Natural killer cell (primary cell): ENCODE results near the gene GPR156. TPM values are rescaled to one million over a fixed set of nuclear protein-coding genes. Genes with fewer than 3 reads are reported as not detected.

ENCODE experiments used
- ATAC-seq, 3 donors: fragments of 150-1000 bp in 2 of 3; fragments of 200-7000 bp in 1 of 3; cut with Tn5 transposase; 1 replicate in 1 of 3; 2 replicates in 2 of 3; pipeline ENCODE4 v1.10.0; 2021; ENCODE audit warnings: mild to moderate bottlenecking in 2 of 3, moderate library complexity in 2 of 3
- DNase-seq, 2 donors: peaks; one replicate each; pipeline versions ENCODE4 v3.0.0 to v3.0.0-alpha.2; 2013 to 2021; ENCODE audit warnings: mixed read lengths in 1 of 2
- H3K27ac ChIP-seq: one replicate; pipeline ENCODE4 v1.5.1; 2013; ENCODE audit warnings: mild to moderate bottlenecking, low read length
- H3K27me3 ChIP-seq: one replicate; pipeline ENCODE4 v1.6.1; 2013; ENCODE audit warnings: low read length; ENCODE audit not compliant: control insufficient read depth, insufficient read depth
- H3K36me3 ChIP-seq: one replicate; pipeline ENCODE4 v1.6.1; 2013; ENCODE audit warnings: low read length; ENCODE audit not compliant: control insufficient read depth, insufficient read depth
- H3K4me1 ChIP-seq: one replicate; pipeline ENCODE4 v1.6.1; 2013; ENCODE audit warnings: low read length; ENCODE audit not compliant: control insufficient read depth, insufficient read depth
- H3K4me3 ChIP-seq: one replicate; pipeline ENCODE4 v1.5.1; 2013; ENCODE audit warnings: low read length
- H3K9me3 ChIP-seq: one replicate; pipeline ENCODE4 v1.6.1; 2013; ENCODE audit warnings: low read length; ENCODE audit not compliant: control insufficient read depth, insufficient read depth
- H3K27ac Mint-ChIP-seq, 2 donors: one replicate each; pipeline ENCODE4 v1.8.0; 2022; ENCODE audit warnings: mild to moderate bottlenecking in 2 of 2, mixed read lengths in 2 of 2, moderate library complexity in 1 of 2
- H3K27me3 Mint-ChIP-seq, 2 donors: one replicate each; pipeline ENCODE4 v1.8.0; 2022; ENCODE audit warnings: low read depth in 2 of 2, mixed read lengths in 2 of 2
- H3K36me3 Mint-ChIP-seq: one replicate; pipeline ENCODE4 v1.8.0; 2022; ENCODE audit warnings: mixed read lengths
- H3K4me1 Mint-ChIP-seq, 2 donors: one replicate each; pipeline ENCODE4 v1.8.0; 2022; ENCODE audit warnings: mixed read lengths in 2 of 2
- H3K4me3 Mint-ChIP-seq: one replicate; pipeline ENCODE4 v1.8.0; 2022; ENCODE audit warnings: mild to moderate bottlenecking, moderate library complexity, mixed read lengths
- H3K9me3 Mint-ChIP-seq, 2 donors: one replicate each; pipeline ENCODE4 v1.8.0; 2022; ENCODE audit warnings: mixed read lengths in 2 of 2
- CTCF ChIP-seq: fragments of 200-600 bp; IDR thresholded peaks from one replicate; pipeline ENCODE4 v1.8.0; 2022; ENCODE audit warnings: antibody characterized with exemption
- WGBS: methylation state at CpG from one replicate; pipeline ENCODE4 v1.1.7; 2013; ENCODE audit warnings: missing lambda C conversion rate; ENCODE audit not compliant: insufficient coverage; 5-methylcytosine and 5-hydroxymethylcytosine counted together
- intact Hi-C: fragments of 100-400 bp; cut with micrococcal nuclease; formaldehyde crosslinking; loops from one replicate; pipeline ENCODE4 v1.14.2; 2022
- total RNA-seq, 4 donors: library from RNA; stranded (reverse); fragments of 120-200 nt in 1 of 4; gene quantifications; one replicate each; pipeline versions ENCODE4 v1.2.3 to v1.2.4, GENCODE V29; 2013 to 2022

Gene GPR156
- under 1 TPM in 2 of 3 donors, not detected in 1; 0.18 to 0.75 TPM for total RNA-seq
- total RNA-seq (2013): 0.05 TPM

GRCh38 chr3:120284747-120285507 lies at the start of gene GPR156:
GPR156 (minus strand) TSS chr3:120285222; CDS start chr3:120244098, 41,124 bp downstream.
- peaks cover 3% of the 10 kb centered on the region for H3K4me1 ChIP-seq
- H3K27me3 Mint-ChIP-seq: peaks cover 41 to 48% of the 10 kb centered on the region in 2 donors
- no peaks in the 10 kb centered on the region for H3K4me1 Mint-ChIP-seq
- no peaks in the 10 kb centered on the region for H3K9me3 Mint-ChIP-seq
- TF ChIP-seq CTCF: no peak
- no peak within 1 kb of the TSS for H3K4me3 Mint-ChIP-seq
- no peak within 1 kb of the TSS for H3K27ac Mint-ChIP-seq
- no peak within 1 kb of the TSS for H3K4me3 ChIP-seq
- no peak within 1 kb of the TSS for H3K27ac ChIP-seq
- no peaks in the 10 kb centered on the region for H3K9me3 ChIP-seq
- H3K36me3 ChIP-seq: no peaks in the 10 kb centered on the region
- intact Hi-C loops: no loop called here
- peaks cover 15% of the 10 kb centered on the region for H3K27me3 ChIP-seq
- WGBS: 4% methylated on average over 70 of the region's 72 CpGs
- ATAC-seq (no peak), DNase-seq (no peak)
- H3K36me3 Mint-ChIP-seq: no peaks in the 10 kb centered on the region

GRCh38 chr3:120332646-120333045 lies 47.6 kb upstream of the GPR156 start:
- peaks cover 56% of the 10 kb centered on the region for H3K36me3 ChIP-seq
- Mint-ChIP-seq H3K36me3 (peaks cover 13% of the 10 kb centered on the region), H3K4me3 (no peak overlapping the region), H3K4me1 (peaks cover 9 to 10% of the 10 kb centered on the region in 2 donors), H3K27me3 (no peaks in the 10 kb centered on the region), H3K27ac (no peak overlapping the region), H3K9me3 (no peaks in the 10 kb centered on the region)
- no peak for TF ChIP-seq CTCF
- H3K4me3 ChIP-seq: no peak overlapping the region
- H3K27me3 ChIP-seq: no peaks in the 10 kb centered on the region
- no peak for DNase-seq
- no peaks in the 10 kb centered on the region for H3K9me3 ChIP-seq
- WGBS: over 99% methylated on average over 7 of the region's 8 CpGs
- no peak for ATAC-seq
- no peak overlapping the region for H3K27ac ChIP-seq
- no peaks in the 10 kb centered on the region for H3K4me1 ChIP-seq
- intact Hi-C loops: no loop called here

GRCh38 chr3:120331076-120331475 lies 46.1 kb upstream of the GPR156 start:
- no peaks in the 10 kb centered on the region for H3K27me3 Mint-ChIP-seq
- Histone ChIP-seq H3K4me1 (no peaks in the 10 kb centered on the region), H3K9me3 (no peaks in the 10 kb centered on the region), H3K4me3 (no peak overlapping the region), H3K36me3 (peaks cover 57% of the 10 kb centered on the region), H3K27me3 (no peaks in the 10 kb centered on the region), H3K27ac (no peak overlapping the region)
- H3K4me1 Mint-ChIP-seq: peaks cover 5 to 8% of the 10 kb centered on the region in 2 donors
- intact Hi-C loops: no loop called here
- peaks cover 13% of the 10 kb centered on the region for H3K36me3 Mint-ChIP-seq
- H3K9me3 Mint-ChIP-seq: no peaks in the 10 kb centered on the region
- no peak for TF ChIP-seq CTCF
- 100% methylated on average over 1 of the region's 2 CpGs for WGBS
- no peak overlapping the region for H3K4me3 Mint-ChIP-seq
- DNase-seq: no peak
- ATAC-seq: no peak
- no peak overlapping the region for H3K27ac Mint-ChIP-seq

- Mint-ChIP-seq H3K4me1 (no peaks in the 10 kb centered on the region), H3K27ac (no peak overlapping the region), H3K9me3 (no peaks in the 10 kb centered on the region), H3K36me3 (no peaks in the 10 kb centered on the region), H3K4me3 (no peak overlapping the region), H3K27me3 (no peaks in the 10 kb centered on the region)
- WGBS: no CpG with 5 or more reads among the region's 2 CpGs
- DNase-seq (no peak), ATAC-seq (no peak)
- Histone ChIP-seq H3K4me1 (no peaks in the 10 kb centered on the region), H3K9me3 (no peaks in the 10 kb centered on the region), H3K27ac (no peak overlapping the region), H3K27me3 (no peaks in the 10 kb centered on the region), H3K4me3 (no peak overlapping the region), H3K36me3 (peaks cover 33% of the 10 kb centered on the region)
- intact Hi-C loops: no loop called here
- no peak for TF ChIP-seq CTCF
Measured at GRCh38 chr3:120326784-120327183, 41.8 kb upstream of the GPR156 start.
